Measurements from ENCODE around the gene PIGU.

- TF ChIP-seq CTCF (IDR thresholded peaks at IDR 0.05) = no peak
- TF ChIP-seq POLR2A (IDR thresholded peaks at IDR 0.05) = no peak
These were observed 99.8 kb downstream of the PIGU start for GRCh38 chr20:34577061-34577460.

All from lower leg skin (tissue), 3 donors.